Endodermal cell (in vitro differentiated cells): ENCODE measurements around the gene DYNC2H1. TPM values are rescaled to one million over a fixed set of nuclear protein-coding genes. Genes with fewer than 3 reads are reported as not detected.

Experiments
- DNase-seq: peaks from one replicate; pipeline ENCODE4 v3.0.0-alpha.2; 2017
- H3K27ac ChIP-seq: 2 replicates; pipeline ENCODE4 v1.5.1; 2013; ENCODE audit warnings: mild to moderate bottlenecking, low read depth, low read length, moderate library complexity
- H3K27me3 ChIP-seq: 2 replicates; pipeline ENCODE4 v1.6.1; 2013; ENCODE audit warnings: mild to moderate bottlenecking, low read length, moderate library complexity; ENCODE audit not compliant: insufficient read depth, control insufficient read depth, poor library complexity, severe bottlenecking
- H3K36me3 ChIP-seq: 2 replicates; pipeline ENCODE4 v1.7.0; 2013; ENCODE audit warnings: mild to moderate bottlenecking, low read length, moderate library complexity; ENCODE audit not compliant: control insufficient read depth, insufficient read depth
- H3K4me1 ChIP-seq: one replicate; pipeline ENCODE4 v1.7.0; 2013; ENCODE audit warnings: low read length; ENCODE audit not compliant: control insufficient read depth, insufficient read depth
- H3K4me3 ChIP-seq: 2 replicates; pipeline ENCODE4 v1.5.1; 2013; ENCODE audit warnings: mild to moderate bottlenecking, low read length, moderate library complexity
- H3K9ac ChIP-seq: 2 replicates; pipeline ENCODE4 v1.6.1; 2013; ENCODE audit warnings: mild to moderate bottlenecking, low read length, moderate library complexity; ENCODE audit not compliant: poor library complexity, severe bottlenecking; ENCODE audit errors: extremely low read depth
- H3K9me3 ChIP-seq: 2 replicates; pipeline ENCODE4 v1.6.1; 2013; ENCODE audit warnings: mild to moderate bottlenecking, low read length, moderate library complexity; ENCODE audit not compliant: control insufficient read depth
- H3K27ac Mint-ChIP-seq: 2 replicates; pipeline ENCODE4 v1.8.0; 2020; ENCODE audit warnings: mixed read lengths
- H3K27me3 Mint-ChIP-seq: 2 replicates; pipeline ENCODE4 v1.8.0; 2021; ENCODE audit warnings: mild to moderate bottlenecking, mixed read lengths; ENCODE audit not compliant: insufficient read depth
- H3K36me3 Mint-ChIP-seq: 2 replicates; pipeline ENCODE4 v1.8.0; 2020; ENCODE audit warnings: low read depth, mixed read lengths
- H3K4me1 Mint-ChIP-seq: 2 replicates; pipeline ENCODE4 v1.8.0; 2020; ENCODE audit warnings: mixed read lengths
- H3K4me3 Mint-ChIP-seq: 2 replicates; pipeline ENCODE4 v1.8.0; 2020; ENCODE audit warnings: mild to moderate bottlenecking, moderate library complexity, mixed read lengths
- H3K9me3 Mint-ChIP-seq: 2 replicates; pipeline ENCODE4 v1.8.0; 2020; ENCODE audit warnings: mild to moderate bottlenecking, mixed read lengths
- WGBS, 2 experiments: methylation state at CpG; one replicate each; pipeline versions ENCODE4 v1.1.5 to v1.1.7; 2013; ENCODE audit warnings: missing lambda C conversion rate in 2 of 2, mixed read lengths in 1 of 2; ENCODE audit not compliant: insufficient coverage in 1 of 2, insufficient read length in 1 of 2; 5-methylcytosine and 5-hydroxymethylcytosine counted together
- total RNA-seq, 2 donors: library from RNA; stranded (reverse); fragmentation: NEBNext Ultra II Directional in 1 of 2; extraction: Animal tissue kit (Norgen Biotek cat#: 25700) in 1 of 2; gene quantifications; 2 replicates in 1 of 2; 3 replicates in 1 of 2; pipeline ENCODE4 v1.2.1, GENCODE V29; 2021
- TF ChIP-seq, protein P1 (sequence below): fragments of 200-600 bp; sonication (generic); conservative IDR thresholded peaks from 2 replicates; pipeline ENCODE4 v1.5.0; 2021; ENCODE audit warnings: antibody characterized with exemption, mild to moderate bottlenecking

Gene DYNC2H1
- total RNA-seq, 2 donors from 2014 or later: 21.1 to 31.9 TPM

DNA sequence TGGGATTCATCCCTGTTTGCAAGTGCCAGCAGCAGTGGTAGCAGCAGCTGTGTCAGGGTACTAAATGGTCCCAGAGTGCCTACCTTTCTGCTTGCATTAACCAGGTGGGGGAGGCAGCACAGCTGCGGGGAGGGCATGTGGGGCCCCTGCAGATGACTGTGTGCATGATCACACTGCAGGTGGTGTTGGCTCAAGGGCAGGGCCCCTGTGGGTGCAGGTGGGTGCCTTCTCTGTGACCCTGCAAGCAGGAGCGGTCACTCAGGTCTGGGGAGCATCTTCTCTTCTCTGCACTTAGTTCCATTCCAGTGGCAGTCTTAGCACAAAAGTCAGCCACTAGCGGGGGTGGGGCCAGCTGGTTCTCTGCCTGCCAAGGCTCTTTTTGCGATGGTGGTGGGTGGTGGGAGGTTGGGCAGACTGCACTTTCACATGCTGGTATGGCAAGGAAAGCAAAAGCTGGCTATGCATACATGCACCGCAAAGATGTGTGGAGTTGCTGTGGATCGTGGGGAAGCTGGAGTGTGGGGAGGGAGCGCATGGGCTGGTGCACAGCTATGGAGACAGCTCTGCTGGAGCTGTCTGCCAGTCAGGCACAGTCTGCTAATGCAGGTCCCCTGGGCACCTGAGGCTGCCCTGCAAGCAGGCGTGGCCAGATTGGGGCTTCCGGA lies 157.1 kb downstream of the DYNC2H1 start:
- Histone ChIP-seq H3K27me3 (no peaks in the 10 kb centered on the region), H3K27ac (no peak overlapping the region), H3K4me3 (no peak overlapping the region), H3K9me3 (no peaks in the 10 kb centered on the region), H3K9ac (no peak overlapping the region), H3K4me1 (no peaks in the 10 kb centered on the region), H3K36me3 (no peaks in the 10 kb centered on the region)
- H3K27me3 Mint-ChIP-seq: no peaks in the 10 kb centered on the region
- H3K27ac Mint-ChIP-seq: no peak overlapping the region
- no peaks in the 10 kb centered on the region for H3K4me1 Mint-ChIP-seq
- 95 to 96% methylated on average over 7 to 9 of the region's 9 CpGs for WGBS, 2 experiments
- DNase-seq: peak; percentile 46
- H3K4me3 Mint-ChIP-seq: no peak overlapping the region
- H3K36me3 Mint-ChIP-seq: peaks cover 8% of the 10 kb centered on the region
- TF ChIP-seq, protein P1, sequence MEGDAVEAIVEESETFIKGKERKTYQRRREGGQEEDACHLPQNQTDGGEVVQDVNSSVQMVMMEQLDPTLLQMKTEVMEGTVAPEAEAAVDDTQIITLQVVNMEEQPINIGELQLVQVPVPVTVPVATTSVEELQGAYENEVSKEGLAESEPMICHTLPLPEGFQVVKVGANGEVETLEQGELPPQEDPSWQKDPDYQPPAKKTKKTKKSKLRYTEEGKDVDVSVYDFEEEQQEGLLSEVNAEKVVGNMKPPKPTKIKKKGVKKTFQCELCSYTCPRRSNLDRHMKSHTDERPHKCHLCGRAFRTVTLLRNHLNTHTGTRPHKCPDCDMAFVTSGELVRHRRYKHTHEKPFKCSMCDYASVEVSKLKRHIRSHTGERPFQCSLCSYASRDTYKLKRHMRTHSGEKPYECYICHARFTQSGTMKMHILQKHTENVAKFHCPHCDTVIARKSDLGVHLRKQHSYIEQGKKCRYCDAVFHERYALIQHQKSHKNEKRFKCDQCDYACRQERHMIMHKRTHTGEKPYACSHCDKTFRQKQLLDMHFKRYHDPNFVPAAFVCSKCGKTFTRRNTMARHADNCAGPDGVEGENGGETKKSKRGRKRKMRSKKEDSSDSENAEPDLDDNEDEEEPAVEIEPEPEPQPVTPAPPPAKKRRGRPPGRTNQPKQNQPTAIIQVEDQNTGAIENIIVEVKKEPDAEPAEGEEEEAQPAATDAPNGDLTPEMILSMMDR: no peak
- H3K9me3 Mint-ChIP-seq: no peaks in the 10 kb centered on the region

DNA sequence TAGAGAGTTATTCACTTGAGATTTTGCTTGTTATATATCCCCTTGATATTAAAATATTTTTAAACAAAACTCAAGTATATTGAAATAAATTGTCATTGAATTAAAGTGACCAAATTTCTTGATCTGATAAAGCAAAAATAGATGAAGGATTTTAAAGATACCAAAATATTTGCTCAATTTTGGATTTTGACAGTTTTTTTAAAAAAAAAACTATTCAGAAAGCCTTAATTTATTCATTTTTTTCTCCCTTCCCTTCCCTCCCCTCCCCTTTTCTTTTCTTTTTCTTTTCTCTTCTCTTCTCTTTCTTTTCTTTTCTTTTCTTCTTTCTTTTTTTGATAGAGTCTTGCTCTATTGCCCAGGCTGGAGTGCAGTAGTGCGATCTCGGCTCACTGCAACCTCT lies 163.7 kb downstream of the DYNC2H1 start:
- Histone ChIP-seq H3K9ac (no peak overlapping the region), H3K27me3 (no peaks in the 10 kb centered on the region), H3K4me3 (no peak overlapping the region), H3K27ac (no peak overlapping the region), H3K4me1 (no peaks in the 10 kb centered on the region), H3K9me3 (no peaks in the 10 kb centered on the region), H3K36me3 (no peaks in the 10 kb centered on the region)
- no peaks in the 10 kb centered on the region for H3K27me3 Mint-ChIP-seq
- H3K9me3 Mint-ChIP-seq: peaks cover 2% of the 10 kb centered on the region
- H3K36me3 Mint-ChIP-seq: peaks cover 4% of the 10 kb centered on the region
- no peak for DNase-seq
- no peaks in the 10 kb centered on the region for H3K4me1 Mint-ChIP-seq
- WGBS, 2 experiments: 97% methylated on average over 2 of the region's 2 CpGs; no CpG with 5 or more reads in 1 of the 2 experiments
- TF ChIP-seq, protein P1: no peak
- no peak overlapping the region for H3K4me3 Mint-ChIP-seq
- H3K27ac Mint-ChIP-seq: no peak overlapping the region

DNA sequence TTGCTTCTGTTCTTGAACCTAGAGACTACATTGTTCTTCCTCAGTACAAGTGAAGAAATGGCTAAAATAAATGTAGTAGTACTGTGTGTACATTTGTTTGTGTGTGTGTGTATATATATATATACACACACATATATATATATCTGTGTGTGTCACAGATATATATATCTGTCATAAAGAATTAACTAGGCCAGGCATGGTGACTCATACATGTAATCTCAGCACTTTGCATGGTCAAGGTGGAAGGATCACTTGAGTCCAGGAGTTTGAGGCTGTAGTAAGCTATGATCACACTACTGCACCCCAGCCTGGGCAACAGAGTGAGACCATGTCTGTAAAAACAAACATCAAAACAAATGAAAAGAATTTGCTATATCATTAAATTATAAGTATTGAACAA lies 164.8 kb downstream of the DYNC2H1 start:
- Mint-ChIP-seq H3K4me1 (no peaks in the 10 kb centered on the region), H3K36me3 (peaks cover 4% of the 10 kb centered on the region), H3K27ac (no peak overlapping the region), H3K27me3 (no peaks in the 10 kb centered on the region), H3K4me3 (no peak overlapping the region), H3K9me3 (peaks cover 2% of the 10 kb centered on the region)
- Histone ChIP-seq H3K27me3 (no peaks in the 10 kb centered on the region), H3K9me3 (no peaks in the 10 kb centered on the region), H3K4me1 (no peaks in the 10 kb centered on the region), H3K4me3 (no peak overlapping the region), H3K9ac (no peak overlapping the region), H3K27ac (no peak overlapping the region), H3K36me3 (no peaks in the 10 kb centered on the region)
- DNase-seq: no peak
- TF ChIP-seq, protein P1: no peak
